ENCODE measurements around the gene MRPL2.

DNA sequence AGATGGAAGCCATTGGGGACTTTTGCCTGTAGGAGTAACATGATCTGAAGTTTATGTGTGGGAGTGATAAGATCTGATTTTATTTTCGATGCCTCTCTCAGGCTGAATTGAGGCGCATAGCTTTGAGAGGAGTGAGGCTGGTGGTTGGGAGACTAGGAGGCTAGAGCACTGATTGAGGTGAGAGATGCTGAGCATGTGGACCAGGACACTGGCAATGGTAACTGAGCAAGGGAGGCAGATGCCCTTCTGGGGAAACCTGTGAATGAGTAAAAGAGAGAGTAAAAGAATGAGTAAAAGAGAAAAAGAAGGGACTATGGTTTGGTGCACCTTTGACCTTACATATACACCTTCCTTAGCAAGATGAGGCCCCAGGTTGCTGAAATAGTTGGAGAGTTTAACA lies 34.8 kb downstream of the MRPL2 start:
- TF ChIP-seq POU2F2 (IDR thresholded peaks at IDR 0.05; ENCODE audit: low read depth, low read length) (no peak), TAF1 (IDR thresholded peaks at IDR 0.05; ENCODE audit: low read depth, low read length) (no peak), POLR2AphosphoS5 (IDR thresholded peaks at IDR 0.05; ENCODE audit: low read depth, low read length) (no peak)

Measured in GM12891 (cell line).